Measurements from ENCODE around the gene WDR54.
"Not testable (repeated sequence)": the region's sequence is repeated elsewhere in the genome, so short reads cannot be mapped to it uniquely, and the experiment has no call there.

Gene WDR54

DNA sequence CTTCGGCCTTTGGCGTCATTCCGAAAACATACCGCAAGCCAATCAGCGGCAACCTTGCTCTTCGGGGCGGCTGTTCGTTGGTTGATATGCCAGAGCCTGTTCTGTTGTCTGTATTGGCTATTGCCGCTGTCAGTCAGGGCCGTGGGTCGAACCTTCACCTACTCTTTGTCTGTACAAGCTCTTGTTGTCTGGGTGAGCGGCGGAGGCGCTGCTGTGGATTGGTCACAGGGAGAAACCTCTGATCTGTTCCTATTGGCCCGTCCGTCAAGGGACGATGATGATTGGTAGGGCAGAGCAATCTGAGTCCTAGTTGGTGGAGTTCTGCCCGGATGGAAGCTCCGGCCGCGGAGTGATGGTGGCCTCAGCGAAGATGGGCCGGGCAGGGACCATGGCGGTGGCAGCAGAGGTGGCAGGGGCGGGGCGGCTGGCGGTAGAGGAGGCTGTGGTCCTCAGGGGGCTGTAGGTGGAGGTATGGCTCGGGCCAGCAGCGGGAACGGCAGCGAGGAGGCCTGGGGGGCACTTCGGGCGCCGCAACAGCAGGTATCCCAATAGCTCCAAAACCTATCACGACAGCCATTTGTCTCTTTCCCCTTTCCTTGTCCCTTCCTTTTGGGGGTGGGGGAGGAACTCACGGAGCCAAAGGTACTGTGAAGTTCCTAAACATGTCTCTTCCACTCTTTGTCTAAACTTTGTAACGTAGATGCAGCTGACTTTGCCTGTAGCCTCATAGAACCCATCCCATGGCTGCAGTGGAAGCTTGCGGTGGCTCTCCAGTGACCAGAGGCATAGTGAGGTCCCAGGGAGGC, 36.8 kb downstream of the WDR54 start, which contains the start of gene WBP1:
TSS of gene WBP1 (plus strand) at position 307 of the 806 bp plus-strand sequence. CDS start at position 472, 165 bp downstream.
- peak; percentile 100 for DNase-seq

DNA sequence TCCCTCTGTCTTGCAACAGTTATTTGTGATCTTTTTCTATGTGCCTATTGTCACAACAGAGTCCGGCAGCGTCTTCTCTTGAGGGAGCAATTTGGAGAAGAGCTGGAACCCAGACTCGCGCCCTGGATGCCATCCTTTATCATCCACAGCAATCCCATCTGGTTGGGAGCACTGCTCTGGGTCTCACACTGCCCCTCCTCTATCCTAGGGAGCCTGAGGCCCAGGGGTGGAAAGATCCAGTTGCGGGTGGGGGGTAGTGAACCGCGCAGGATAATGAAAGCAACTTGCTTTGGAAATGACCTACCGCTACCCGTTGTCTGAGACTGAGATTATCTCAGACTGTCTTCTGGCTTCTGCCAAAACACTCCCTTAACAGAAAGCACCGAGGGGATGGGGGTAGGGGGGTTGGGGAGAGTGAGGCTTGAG, 37.4 kb downstream of the WDR54 start:
- no peak for DNase-seq

DNA sequence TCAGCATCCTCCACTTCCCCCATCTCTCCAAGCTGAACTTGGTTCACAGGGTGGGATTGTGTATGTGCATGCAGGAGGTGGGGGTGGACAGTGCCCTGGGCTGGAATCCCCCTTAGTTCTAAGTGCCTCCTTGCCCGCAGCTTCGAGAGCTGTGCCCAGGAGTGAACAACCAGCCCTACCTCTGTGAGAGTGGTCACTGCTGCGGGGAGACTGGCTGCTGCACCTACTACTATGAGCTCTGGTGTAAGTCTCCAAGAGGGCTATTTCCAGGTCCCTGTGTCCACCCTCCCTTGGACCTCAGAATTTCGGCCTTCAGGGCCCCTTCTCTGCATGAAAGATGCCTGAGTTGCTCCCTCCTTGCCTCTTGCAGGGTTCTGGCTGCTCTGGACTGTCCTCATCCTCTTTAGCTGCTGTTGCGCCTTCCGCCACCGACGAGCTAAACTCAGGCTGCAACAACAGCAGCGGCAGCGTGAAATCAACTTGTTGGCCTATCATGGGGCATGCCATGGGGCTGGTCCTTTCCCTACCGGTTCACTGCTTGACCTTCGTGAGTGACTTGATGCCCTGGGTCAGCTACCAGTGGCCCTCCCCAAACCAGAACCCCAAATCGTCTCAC, 38.1 kb downstream of the WDR54 start:
- not testable (repeated sequence) for DNase-seq

DNA sequence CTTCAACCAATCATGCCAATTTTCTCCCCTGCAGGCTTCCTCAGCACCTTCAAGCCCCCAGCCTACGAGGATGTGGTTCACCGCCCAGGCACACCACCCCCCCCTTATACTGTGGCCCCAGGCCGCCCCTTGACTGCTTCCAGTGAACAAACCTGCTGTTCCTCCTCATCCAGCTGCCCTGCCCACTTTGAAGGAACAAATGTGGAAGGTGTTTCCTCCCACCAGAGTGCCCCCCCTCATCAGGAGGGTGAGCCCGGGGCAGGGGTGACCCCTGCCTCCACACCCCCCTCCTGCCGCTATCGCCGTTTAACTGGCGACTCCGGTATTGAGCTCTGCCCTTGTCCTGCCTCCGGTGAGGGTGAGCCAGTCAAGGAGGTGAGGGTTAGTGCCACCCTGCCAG, 38.7 kb downstream of the WDR54 start:
- DNase-seq, result not testable (repeated sequence)

DNA sequence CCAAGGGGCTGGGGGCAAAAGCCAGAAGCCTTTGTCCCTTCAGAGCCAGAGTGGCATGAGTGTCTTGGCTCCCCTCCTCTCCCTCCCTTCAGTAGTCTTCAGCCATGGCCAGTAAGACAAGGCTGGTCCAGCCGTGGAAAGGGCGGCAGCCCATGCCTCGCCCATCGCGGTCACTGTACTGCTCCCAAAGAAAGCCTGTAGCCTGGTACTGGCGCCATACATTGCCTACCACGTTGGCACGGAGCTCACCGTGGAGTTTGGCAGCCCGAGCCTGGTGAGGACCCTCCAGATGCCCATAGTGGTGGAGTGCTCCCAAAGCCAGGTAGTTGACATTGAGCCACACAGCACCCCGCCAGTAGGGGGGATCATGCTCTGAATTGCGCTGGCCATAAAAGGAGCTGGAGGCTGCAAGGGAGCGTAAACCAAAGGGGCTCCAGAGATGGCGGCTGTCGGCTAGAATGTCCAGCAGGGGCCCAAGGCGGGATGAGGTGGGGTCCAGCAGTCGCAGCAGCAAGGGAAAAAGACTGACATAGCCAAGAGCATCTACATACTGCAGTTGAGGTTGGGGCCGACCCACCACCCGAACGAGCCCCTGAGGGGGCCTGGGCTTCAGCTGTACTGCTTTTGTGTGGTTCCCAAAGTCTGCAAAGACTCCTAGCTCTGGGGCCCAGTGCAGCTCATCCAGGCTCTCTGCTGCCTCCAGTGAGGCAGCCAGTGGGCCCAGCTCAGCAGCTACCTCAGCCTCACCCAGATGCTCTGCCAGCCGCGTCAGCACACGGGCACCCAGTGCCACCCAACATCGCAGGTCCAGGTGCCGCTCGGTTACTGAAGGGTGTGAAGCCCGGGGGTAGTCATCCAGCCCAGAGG, 39.9 kb downstream of the WDR54 start:
- no peak for DNase-seq

DNA sequence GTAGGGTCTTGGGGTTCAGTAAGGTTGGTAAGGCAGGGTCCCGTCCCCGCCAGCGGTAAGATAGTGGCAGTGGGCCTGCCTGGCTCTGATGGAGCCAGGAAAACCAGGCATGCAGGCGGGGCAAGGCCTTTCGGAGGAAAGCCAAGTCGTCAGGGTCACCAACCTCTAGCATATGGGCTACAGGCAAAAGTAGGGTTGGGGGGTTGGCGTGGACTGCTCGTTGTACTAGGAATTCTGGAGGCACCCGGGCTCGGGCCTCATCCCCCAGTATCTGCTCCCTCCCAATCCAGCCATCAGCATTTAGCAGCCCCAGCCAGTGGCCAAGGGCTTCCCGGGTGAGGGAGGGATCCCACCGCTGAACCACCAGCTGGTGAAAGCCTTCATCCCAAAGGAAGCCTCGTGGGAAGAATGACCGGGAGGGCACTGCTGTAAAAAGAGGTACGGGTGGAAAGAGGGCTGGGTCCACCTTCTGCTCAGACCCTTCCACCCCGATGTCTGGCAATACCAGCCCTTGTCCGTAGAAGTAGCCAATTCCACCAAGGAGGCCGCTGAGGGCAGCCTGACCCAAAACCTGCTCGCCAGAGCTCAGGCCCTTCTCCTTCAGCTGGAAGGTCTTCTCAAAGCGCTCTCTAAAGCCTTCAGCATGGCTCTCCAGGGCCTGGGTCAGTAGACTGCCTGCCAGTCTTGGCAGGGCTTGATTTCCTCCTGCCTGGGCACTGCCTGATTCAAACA, 40.7 kb downstream of the WDR54 start:
- DNase-seq, result no peak

DNA sequence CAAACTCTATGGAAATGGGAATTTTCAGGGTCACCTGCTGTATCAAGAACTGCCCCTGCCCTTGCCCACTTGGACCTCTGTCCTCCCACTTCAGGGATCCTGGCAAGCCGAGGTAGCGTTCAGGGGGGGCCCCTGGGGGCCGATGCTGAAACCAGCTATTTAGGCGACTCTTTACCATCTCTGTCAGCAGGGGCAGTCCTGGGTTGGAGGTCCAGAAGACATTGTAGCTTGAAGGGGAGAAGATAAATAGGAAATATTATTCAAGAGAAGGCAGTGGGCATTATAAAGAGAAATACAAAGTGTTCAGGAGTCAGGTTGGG, 41.2 kb downstream of the WDR54 start:
- DNase-seq, result no peak

DNA sequence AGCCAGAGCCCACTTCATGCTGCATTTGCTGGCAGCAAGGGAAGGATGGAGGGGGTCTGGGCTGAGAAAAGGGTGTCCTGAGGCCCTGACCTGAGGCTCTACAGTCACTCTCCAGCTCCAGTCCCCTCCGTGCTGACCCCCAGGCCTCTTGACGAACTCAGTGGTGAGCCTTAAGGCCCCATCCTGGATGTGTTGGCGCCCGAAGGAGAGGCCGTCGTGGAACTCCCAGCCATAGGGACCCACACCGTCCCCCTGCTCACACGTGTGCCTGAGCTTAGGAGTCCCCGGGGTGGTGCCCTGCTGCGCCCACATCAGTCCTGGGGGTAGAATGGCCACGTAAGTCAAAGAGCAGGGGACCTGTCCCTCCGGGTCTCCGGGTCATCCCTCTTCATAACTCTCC, 42.9 kb downstream of the WDR54 start:
- DNase-seq, result no peak

DNA sequence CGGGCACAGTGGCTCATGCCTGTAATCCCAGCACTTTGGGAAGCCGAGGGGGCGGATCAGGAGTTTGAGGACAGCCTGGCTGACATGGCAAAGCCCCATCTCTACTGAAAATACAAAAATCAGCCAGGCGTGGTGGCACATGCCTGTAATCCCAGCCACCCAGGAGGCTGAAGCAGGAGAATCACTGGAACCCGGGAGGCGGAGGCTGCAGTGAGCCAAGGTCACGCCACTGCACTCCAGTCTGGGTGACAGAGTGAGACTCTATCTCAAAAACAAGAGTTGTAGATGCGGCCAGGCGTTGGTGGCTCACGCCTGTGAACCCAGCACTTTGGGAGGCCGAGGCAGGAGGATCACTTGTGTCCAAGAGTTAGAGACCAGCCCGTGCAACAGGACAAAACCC, 49.2 kb downstream of the WDR54 start:
- DNase-seq, result not testable (repeated sequence)

DNA sequence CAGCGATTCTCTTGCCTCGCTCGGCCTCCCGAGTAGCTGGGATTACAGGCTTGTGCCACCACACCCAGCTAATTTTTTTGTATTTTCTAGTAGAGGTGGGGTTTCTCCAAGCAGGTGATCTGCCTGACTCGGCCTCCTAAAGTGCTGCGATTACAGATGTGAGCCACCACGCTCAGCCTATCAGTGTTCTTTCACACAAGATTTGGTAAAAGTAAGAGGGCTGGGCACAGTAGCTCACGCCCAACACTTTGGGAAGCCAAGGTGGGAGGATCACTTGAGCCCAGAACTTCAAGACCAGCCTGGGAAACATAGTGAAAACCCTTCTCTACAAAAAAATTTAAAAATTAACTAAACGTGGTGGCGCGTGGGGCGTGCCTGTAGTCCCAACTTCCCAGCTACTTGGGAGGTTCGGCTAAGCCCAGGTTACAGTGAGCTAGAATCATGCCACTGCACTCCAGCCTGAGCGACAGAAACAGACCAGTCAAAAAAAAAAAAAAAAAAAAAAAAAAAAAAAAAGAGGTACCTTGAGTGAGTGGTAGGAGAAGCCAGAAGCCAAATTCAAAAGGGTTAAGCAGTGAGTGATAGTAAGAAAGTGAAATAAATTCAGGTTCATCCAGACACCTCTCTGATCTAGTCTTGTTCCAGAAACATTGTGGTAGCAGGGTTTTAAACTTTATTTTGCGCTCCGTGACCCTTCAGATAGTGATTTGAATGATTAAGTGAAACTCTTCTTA, 50.0 kb downstream of the WDR54 start:
- no peak for DNase-seq

DNA sequence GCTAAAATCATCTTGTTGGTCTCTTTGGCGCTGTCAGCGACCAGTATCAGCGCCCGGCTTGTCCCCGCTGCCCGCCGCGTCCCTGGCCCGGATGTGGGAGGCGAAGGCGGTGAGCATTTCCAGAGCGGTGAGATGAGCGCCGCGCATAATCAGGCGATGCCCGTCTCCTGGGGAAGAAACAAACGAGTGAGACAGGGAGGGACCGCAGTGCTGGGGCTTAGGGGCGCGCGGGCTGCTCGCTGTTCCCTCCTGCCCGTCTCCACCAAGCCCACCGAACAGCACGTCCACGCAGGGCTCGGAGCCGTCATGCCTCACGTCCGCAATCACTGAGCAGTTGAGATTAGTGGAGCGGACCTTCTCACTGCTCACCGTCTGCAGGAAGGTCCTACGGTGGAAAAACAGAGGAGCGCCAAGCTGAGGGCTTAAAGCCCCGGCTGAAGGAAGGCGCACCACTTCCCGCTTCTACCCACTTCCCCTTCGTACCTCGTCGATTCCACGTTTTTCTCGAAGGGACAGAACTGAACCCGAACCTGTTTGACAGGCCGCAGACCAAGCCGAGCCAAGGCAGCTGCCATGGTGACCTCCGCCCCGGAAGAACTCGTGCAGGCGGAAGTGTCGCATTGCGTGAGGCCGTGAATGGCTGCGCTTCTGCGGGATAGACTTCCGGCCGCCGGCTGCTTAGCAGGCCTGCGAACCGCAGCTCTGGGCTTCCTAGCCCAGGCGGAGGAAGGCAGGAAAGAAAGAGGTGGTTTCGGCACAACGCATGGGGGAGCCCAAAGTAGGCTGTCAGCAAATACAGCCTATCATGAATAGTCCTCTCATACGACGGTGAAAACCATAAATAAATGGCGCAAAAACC, 50.8 kb downstream of the WDR54 start, which contains the start of gene MRPL53:
TSS of gene MRPL53 (minus strand) at position 595 of the 859 bp plus-strand sequence. CDS start at position 575, 20 bp downstream.
- DNase-seq, result peak; percentile 84

DNA sequence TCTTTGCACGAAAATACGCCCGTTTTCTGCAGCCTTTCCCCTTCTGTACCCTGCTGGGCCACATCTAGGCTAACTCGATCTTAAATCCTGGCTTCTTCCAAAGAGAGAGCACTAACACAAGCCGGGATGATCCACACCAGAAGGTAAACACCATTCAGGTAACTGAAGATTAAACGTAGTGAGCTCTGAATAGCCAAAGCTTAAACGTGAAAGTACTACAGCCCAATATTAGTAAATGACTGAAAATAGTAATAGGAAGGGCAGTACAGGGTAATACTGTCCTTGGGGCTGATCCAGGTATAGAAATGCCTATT, 51.4 kb downstream of the WDR54 start:
- no peak for DNase-seq

DNA sequence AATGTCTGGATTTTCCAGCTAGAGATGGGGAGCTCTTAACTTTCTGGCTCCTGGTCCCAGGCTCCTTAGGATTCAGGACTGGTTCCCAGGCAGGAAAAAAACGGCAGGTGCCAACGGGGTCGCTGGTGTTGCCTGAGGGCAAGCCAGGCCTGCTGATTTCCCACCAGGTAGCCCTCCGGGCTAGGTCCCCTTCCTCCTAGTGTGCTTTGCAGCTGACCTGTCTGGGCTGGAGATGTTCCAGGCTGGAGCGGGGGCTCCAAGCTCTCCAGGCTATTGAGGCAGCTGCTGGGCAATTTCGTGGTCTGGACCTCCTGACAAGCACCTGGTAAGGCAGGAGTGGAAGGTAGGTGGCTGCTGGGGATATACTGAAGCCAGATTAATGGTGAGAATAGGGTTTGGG, 53.0 kb downstream of the WDR54 start:
- DNase-seq, result no peak

DNA sequence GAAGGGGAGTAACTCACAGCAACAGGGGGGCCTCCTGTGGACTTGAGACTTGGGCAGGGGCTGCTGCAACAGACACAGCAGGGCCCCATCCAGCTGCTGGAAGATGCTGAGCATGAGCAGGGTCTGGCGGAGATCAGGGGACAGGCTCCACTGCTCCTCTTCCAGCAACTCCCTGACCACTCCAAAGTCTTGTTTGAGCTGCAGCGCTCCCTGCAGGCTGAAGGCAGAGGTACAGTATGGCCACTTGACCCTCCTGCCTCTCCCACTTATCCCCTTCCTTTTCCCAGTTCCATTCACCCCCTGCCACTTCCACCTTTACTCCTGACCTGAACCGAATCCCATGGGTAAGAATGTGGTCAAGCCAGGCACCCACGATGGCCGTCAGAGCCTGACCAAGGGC, 53.4 kb downstream of the WDR54 start:
- no peak for DNase-seq
